NT2/D1 (cell line): ENCODE measurements around the gene MFAP5.

Experiments
- YY1 ChIP-seq: IDR thresholded peaks from 2 replicates; pipeline ENCODE4 v1.6.1; 2011; ENCODE audit not compliant: insufficient read length, insufficient read depth
- ZNF274 ChIP-seq: IDR thresholded peaks from 2 replicates; pipeline ENCODE4 v1.6.1; 2011; ENCODE audit warnings: mild to moderate bottlenecking, low read depth, low read length

GRCh38 chr12:8678661-8679111 is 16.1 kb upstream of the MFAP5 start:
- no peak for TF ChIP-seq YY1
- TF ChIP-seq ZNF274, result no peak
